K562 (cell line): ENCODE results near the gene PLPP1.

Experiments used
- MTA1 ChIP-seq: fragments of 450-650 bp; IDR thresholded peaks from 2 replicates; pipeline ENCODE4 v1.6.1; 2017; ENCODE audit warnings: borderline replicate concordance
- NFYB ChIP-seq: IDR thresholded peaks from 2 replicates; pipeline ENCODE4 v1.6.1; 2011; ENCODE audit warnings: mild to moderate bottlenecking, moderate library complexity; ENCODE audit not compliant: insufficient read length; ENCODE audit errors: extremely low read depth
- ZNF431 ChIP-seq: sonication (generic); formaldehyde crosslinking; IDR thresholded peaks from 2 replicates; pipeline ENCODE4 v1.8.0; 2022; ENCODE audit warnings: mild to moderate bottlenecking, missing genetic modification reagents
- ZNF644 ChIP-seq: fragments of 200-800 bp; sonication (Bioruptor generic); IDR thresholded peaks from 2 replicates; pipeline ENCODE4 v1.6.1; 2016; ENCODE audit warnings: low read depth, missing genetic modification characterization, missing compliant biosample characterization
- ZNF830 ChIP-seq: fragments of 250-450 bp; sonication (Bioruptor Pico); IDR thresholded peaks from 2 replicates; pipeline ENCODE4 v1.5.0; 2021; ENCODE audit warnings: mild to moderate bottlenecking

DNA sequence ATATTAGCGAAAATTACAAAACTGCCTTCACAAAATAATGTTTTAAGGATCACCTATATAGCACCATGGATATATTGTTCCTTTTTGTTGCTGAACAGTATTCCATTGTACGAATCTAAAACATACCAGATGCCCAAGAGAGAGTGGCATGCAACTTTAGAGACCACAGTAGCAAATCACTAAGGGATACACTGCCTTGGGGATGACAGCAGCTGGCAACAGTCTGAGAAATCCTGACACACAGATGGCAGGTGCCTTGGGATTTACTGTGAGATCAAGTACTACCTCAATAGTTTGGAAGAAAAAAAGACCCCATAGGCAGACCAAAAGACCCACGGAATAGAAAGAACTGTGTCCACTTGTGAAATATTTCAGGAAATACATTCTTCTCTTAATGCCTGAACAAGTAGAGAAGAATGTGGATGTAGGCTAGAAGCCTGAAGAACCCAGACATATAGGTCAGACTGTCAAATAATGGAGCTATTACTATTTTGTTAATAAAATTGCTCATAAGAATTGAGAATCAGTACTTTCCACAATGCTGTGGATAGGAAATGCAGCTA is 53.4 kb downstream of the PLPP1 start:
- no peak for TF ChIP-seq ZNF431 (CRISPR knock-in tag)
- no peak for TF ChIP-seq ZNF644 (tag)
- TF ChIP-seq ZNF830 (CRISPR knock-in tag): no peak
- no peak for TF ChIP-seq MTA1
- TF ChIP-seq NFYB: no peak
